Inflammatory macrophage treated with lipopolysaccharide for 1 hour (primary cell): ENCODE results near the gene TSPAN1.
A peak's percentile ranks its signal among the peaks of the same experiment; 100 is the strongest.

Experiments used
- DNase-seq, 2 donors: peaks; one replicate each; pipeline ENCODE4 v3.0.0-alpha.2; 2020 to 2022

The TSPAN1 gene

GRCh38 chr1:46166521-46167462 lies 8.1 kb upstream of the TSPAN1 start:
- no peak for DNase-seq

GRCh38 chr1:46168477-46168876 lies 6.4 kb upstream of the TSPAN1 start:
- peak in 1 of 2 donors; percentile 52 for DNase-seq

- DNase-seq: no peak
Observed at GRCh38 chr1:46169811-46170454, 5.0 kb upstream of the TSPAN1 start.

- no peak for DNase-seq
Observed at GRCh38 chr1:46171351-46171750, 3.5 kb upstream of the TSPAN1 start.

- no peak for DNase-seq
Observed at GRCh38 chr1:46171871-46172270, 3.0 kb upstream of the TSPAN1 start.

DNA sequence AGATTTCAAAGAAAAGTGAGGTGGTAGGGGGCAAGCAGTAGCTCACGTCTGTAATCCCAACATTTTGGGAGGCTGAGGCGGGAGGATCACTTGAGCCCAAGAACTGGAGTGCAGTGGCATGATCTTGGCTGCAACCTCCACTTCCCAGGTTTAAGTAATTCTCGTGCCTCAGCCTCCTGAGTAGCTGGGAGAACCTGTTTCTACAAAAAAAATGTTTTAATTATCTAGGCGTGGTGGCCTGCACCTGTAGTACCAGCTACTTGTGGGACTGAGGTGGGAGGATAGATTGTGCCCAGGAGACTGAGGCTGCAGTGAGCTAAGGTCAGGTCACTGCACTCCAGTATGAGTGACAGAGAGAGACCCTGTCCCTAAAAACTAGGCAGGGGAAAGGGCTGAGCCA lies 2.6 kb upstream of the TSPAN1 start:
- DNase-seq: no peak

DNA sequence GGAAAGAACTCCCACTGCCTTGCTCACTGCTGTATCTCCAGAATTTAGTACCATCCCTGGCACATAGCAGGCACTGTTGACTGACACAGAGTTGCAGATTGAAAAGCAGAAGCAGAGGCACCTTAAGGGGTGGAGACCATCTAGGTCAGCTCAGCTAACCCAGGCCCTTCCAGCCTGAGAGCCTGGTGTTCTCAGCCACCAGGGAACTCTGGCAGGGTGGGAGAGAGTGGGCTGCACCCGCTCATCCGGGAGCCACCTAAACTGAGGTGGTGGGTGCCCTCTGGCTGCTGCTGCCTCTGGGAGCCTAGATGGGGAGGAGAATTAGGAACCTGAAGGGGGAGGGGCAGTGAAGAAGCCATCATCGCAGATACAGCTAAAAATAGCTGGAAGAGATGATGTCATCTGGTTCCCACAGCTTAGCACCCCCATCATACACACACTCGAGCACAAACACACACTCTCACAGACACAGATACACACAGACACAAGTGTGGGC lies 1.5 kb upstream of the TSPAN1 start:
- no peak for DNase-seq

GRCh38 chr1:46175243-46175642 lies 356 bp downstream of the TSPAN1 start:
- no peak for DNase-seq

- DNase-seq: no peak
Observed at GRCh38 chr1:46176211-46176865, 1.5 kb downstream of the TSPAN1 start, which contains the start of gene P3R3URF. Gene P3R3URF (minus strand): TSS chr1:46176488. CDS start chr1:46176471, 17 bp downstream.

DNA sequence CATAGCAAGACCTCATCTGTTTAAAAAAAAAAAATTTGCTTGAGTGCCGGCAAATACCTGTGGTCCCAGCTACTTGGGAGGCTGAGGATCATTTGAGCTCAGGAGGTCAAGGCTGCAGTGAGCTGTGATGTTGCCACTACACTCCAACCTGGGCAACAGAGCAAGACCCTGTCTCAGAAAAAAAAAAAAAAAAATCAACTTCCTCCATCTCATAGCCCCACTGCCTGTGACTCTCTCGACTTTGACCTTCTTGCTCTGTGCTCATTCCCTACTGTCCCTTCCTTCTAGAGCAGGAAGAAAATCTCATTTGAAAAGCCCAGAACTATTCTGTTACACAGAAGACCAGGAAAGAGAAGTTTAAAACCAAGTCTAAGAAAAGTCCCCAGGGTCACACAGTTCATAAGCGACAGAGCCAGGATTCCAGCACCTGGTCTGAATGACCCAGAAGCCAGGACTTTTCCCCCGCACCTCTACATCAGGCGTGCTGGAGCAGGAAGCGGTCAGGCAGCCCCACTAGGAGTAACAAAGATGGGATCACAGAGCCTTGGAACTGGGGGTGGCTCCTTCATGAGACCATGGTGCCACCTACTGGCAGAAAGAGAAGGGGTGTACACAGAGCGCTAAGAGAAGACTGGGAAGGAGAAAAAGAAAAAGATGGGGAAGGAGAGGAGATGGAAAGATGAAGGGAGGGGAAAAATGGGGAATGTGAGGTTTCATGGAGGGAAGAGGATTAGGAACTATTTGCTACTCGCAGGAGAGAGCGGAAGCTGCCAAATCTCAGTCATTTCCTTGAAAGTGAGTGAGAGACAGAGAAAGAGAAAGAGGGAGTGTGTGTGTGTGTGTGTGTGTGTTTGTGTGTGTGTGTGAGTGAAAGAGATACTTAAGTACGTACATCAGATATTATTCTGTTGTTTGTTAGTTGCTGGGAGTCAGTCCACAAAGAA lies 4.5 kb downstream of the TSPAN1 start:
- DNase-seq: peak; percentile 51 to 88

GRCh38 chr1:46180082-46180616 lies 5.3 kb downstream of the TSPAN1 start:
- DNase-seq: peak in 1 of 2 donors; percentile 23

DNA sequence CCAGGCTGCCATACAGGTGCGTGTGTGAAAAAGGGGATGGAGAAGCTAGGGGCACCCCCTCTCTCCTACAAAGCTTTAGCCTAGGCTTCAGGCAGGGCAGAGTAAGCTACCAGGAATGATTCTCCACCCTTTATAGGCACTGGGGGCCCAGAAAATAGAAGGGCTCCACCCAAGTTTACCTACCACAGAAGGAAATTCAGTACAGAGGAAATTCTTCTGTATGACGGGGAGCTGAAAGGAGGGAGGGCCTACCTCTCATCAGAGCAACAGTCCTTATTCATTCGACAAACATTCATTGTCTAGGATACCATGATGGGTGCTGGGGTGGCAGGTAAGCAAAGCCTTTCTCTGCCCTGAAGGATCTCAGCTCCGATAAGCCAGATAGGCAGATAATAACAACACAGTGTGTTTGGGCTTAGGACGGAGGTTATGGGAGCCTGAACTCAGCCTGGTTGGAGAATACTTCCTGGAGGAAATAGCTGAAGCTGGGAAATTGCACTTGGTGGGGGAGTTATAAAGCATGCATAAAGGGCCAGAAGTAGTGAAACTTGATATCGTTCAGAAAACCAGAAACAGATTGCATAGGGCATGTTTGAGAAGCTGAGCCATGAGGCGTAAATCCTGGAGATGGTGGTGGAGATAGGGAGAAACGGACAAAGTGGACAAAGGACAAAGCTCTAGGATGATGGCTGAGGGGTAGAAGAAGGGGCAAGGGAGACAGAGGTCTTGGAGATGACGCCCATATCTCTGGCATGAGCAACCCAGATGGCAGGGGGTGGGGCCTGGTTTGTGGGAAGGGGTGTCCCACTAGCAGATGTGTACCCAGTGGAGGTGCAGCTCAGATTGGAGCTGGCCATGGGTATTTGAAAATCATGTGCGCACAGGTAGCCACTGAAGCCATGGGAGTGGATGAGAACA lies 6.7 kb downstream of the TSPAN1 start:
- DNase-seq: no peak

DNA sequence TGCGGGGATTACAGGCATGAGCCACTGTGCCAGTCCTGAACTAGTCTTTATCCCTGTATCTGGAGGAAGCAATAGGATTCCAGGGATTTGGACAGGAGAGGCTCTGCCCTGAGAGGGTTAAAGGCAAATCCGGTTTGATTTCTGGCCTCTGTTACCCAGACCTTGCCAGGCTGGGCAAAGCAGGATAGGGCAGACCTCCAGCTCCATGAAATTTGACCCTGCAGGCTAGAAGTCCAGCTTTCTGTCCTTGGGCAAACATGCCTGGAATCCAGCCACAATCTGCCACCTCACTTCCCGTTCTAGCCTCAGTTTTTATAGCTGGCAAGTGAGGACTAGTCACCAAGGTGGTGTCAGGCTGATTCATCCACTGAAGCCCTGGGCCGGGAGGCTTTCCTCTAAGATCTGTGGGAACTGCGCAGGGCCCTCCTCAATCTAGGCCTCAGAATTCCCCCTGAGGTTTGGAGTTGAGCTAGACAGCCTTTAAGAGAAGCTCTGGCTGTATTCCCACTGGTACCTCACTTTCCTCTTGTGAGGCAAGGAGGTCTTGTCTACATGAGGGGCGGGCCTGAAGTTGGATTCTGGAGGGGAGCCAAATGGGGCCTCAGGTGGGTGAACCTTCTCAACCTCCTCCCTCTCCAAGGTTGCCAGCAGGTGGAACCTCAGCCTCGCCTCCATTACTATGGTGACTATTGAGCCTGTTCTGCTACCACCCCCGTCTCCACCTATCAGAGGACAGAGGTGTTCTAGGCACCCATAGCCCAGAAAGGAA lies 8.4 kb downstream of the TSPAN1 start:
- peak in 1 of 2 donors; percentile 52 for DNase-seq

DNA sequence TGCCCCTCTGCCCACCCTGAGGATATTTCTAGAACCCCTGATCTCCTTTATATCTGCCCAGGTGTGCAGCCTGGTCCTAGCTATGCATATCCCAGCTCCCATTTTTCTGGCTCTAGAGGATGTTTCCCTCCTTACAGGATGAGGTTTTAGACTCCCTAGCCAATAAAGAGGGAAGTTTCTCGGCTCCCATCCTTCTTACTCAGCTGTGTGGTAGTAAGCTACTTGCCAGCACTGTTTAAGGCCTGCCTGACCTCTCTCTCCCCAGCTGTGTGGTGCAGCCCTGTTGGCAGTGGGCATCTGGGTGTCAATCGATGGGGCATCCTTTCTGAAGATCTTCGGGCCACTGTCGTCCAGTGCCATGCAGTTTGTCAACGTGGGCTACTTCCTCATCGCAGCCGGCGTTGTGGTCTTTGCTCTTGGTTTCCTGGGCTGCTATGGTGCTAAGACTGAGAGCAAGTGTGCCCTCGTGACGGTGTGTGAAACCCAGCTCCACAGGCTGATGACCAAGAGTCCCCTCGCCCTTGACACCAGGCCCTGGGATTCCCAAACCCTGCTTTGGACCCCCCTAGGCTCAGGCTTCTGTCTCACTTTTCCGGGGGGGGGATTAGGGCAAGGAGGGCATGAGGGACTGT lies 9.2 kb downstream of the TSPAN1 start:
- DNase-seq: peak in 1 of 2 donors; percentile 42

DNA sequence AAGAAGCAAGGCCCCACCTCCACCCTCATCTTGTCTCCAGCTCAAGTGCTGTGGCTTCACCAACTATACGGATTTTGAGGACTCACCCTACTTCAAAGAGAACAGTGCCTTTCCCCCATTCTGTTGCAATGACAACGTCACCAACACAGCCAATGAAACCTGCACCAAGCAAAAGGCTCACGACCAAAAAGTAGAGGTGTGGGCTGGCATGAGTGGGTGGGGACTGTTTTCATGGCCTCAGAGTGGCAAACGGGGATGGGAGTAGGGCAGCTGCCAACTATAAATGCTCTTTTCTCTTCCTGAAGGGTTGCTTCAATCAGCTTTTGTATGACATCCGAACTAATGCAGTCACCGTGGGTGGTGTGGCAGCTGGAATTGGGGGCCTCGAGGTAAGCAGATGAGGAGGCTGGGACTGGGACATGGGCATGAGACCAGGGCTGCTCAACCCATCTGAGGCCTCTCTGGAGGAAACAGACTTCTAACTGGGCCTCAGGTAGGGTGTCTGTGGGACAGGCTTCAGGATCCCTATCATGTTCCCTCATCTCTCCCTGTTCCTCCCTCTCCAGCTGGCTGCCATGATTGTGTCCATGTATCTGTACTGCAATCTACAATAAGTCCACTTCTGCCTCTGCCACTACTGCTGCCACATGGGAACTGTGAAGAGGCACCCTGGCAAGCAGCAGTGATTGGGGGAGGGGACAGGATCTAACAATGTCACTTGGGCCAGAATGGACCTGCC lies 10.2 kb downstream of the TSPAN1 start:
- DNase-seq: peak in 1 of 2 donors; percentile 56

DNA sequence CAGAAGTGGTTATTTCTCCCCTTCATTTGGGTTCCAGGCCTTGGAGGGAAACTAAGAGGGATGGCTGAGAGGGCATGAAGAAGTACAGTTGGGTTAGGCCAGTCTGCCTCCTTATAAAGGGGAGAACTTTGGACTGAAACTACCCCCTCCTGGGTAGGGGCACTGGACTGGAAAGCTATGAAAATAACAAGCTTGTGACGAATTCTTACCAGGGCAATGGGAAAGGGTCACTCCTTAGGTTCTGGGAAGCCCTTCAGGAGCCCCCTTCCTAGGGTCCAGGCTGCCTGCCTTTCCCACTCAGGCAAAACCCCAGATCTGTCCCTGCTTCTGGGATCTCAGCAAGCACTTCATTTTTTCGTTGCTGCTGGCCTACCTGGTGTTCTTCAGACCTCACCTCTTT lies 11.2 kb downstream of the TSPAN1 start:
- DNase-seq: no peak

- DNase-seq: no peak
Observed at GRCh38 chr1:46187106-46187869, 12.4 kb downstream of the TSPAN1 start.
